Measurements from ENCODE around the gene MADCAM1.
"Not testable (repeated sequence)": the region's sequence is repeated elsewhere in the genome, so short reads cannot be mapped to it uniquely, and the experiment has no call there.

MADCAM1 gene

GRCh38 chr19:496112-496665 lies at the start of gene MADCAM1:
TSS of gene MADCAM1 (plus strand) at chr19:496486. CDS start at chr19:496500, 14 bp downstream.
- no peak for DNase-seq

DNA sequence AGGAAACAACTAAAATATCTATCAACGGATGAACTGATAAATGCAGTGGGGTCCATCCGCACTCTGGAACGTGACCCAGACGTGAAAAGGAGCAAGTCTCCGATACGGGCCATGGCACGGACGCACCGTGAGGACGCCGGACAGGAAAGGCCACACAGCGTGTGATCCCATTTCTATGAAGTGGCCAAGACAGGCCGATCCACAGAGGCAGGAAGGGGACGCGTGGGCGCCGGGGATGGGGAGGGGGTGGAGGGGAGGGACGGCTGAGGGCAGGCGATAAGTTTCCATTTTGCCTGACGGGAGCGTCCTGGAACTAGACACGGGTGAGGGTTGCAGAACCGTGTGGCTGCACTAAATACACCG lies 49.2 kb upstream of the MADCAM1 start:
- DNase-seq, result no peak

DNA sequence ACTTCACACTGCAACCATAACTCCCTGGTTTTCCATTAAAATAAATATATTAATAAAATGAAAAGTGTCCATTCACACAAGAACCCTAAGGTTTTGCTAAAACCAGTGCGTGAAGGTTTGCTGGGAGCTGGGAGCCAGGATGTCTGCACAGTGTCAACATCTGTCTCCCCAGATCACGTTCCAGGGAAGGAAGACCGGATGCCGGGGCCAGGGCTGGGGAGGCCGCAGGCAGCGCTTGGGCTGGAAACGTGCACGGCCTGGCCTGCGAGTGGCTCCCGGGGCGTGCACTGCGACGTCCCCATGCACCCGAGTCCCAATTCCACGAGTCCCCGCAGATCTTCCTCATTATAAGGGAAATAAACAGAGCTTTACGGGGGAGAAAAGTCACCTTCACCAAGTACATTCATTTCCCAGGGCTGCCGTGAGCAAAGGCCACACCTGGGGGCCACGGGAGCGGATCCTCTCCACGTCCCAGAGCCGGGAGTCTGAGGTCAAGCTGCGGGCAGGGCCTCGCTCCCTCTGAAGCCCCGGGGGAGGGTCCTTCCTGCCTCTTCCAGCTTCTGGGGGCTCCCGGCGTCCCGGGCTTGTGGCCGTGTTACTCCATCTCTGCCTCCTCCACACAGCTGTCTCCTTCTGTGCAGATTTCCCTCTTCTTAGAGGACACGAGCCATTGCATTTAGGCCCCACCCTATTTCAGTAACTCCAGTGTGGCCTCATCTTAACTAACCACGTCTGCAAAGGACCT lies 48.3 kb upstream of the MADCAM1 start:
- DNase-seq, result no peak

DNA sequence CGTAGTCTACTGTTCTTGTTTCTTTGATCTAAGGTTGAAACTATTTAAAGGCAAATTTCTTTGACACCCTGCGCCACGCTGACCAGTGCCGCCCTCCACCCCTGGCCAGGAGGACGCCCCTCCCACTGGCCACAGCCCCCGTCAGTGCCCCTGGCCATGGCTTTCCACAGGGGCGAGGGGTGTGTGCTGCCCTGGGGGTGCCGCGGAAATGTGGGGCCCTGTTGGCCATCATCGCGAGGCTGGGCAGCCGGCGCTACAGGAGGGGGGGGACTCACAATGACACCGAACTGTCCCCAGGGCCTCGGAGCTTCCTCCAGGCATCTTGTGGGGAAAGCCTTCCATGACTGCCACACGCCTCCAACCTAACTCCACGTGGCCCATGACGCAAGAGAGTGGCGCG lies 46.4 kb upstream of the MADCAM1 start:
- DNase-seq, result no peak

GRCh38 chr19:450912-451481 lies 45.3 kb upstream of the MADCAM1 start:
- DNase-seq, result not testable (repeated sequence)

DNA sequence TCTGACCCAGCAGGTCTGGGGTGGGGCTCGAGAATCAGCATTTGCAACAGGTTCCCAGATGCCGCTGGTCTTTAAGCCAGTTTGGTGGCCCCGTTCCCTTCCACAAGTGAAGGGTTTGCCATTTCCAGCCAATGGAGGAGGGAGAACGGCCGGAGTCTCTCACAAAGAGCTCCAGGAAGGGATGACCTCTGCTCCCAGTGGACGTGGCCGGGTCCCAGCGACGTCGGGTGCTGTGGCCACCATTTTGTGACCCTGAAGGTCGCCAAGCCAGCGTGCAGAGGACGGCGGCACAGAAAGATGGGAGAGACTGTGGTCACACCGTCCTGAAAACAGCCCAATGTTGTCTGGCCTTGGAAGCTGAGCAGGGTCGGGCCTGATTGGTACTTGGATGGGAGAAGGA lies 43.5 kb upstream of the MADCAM1 start:
- DNase-seq, result no peak

DNA sequence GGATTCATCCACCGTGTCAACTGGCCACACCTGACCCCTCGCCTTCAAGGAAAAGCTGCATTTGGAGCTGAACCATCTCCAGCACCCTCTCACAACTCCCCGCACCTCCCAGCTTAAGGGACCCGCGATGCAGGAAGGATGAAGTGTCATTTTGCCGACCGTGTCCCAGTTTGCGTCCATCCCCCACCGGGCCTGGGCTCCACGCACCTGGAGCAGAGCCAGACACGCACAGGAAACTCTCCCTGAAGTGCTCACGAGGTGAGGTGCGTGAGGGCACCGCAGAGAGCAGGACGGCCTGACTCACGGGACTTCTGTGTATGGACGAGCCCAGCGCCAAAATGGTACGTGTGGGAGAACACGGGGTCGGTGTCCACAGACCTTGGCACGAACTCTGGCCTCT lies 42.7 kb upstream of the MADCAM1 start:
- DNase-seq, result no peak

- no peak for DNase-seq
Observed at GRCh38 chr19:455031-455705, 41.1 kb upstream of the MADCAM1 start.

GRCh38 chr19:455851-456546 lies 40.3 kb upstream of the MADCAM1 start:
- DNase-seq, result no peak

GRCh38 chr19:456547-457110 lies 39.7 kb upstream of the MADCAM1 start:
- DNase-seq, result no peak

GRCh38 chr19:457636-458035 lies 38.6 kb upstream of the MADCAM1 start:
- no peak for DNase-seq

DNA sequence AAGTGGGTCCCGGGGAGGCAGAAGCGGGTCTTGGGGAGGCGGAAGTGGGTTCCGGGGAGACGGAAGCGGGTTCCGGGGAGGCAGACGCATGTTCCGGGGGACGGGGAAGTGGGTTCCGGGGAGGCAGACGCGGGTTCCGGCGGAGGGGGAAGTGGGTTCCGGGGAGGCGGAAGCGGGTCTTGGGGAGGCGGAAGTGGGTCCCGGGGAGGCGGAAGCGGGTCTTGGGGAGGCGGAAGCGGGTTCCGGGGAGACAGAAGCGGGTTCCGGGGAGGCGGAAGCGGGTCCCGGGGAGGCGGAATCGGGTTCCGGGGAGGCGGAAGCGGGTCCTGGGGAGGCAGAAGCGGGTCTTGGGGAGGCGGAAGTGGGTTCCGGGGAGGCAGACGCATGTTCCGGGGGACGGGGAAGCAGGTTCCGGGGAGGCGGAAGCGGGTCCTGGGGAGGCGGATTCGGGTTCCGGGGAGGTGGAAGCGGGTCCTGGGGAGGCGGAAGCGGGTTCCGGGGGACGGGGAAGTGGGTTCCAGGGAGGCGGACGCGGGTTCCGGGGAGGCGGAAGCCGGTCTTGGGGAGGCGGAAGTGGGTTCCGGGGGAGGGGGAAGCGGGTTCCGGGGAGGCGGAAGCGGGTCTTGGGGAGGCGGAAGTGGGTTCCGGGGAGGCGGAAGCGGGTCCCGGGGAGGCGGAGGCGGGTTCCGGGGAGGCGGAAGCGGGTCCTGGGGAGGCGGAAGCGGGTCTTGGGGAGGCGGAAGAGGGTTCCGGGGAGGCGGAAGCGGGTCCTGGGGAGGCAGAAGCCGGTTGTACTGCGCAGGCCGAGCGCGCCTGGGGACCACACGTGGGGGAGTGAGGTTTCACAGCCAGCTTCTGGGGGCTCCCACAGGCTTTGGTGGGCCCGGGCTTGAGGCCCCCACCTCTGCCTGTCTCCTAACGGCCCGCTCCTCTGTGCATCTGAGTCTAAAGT lies 37.9 kb upstream of the MADCAM1 start:
- DNase-seq, result no peak

DNA sequence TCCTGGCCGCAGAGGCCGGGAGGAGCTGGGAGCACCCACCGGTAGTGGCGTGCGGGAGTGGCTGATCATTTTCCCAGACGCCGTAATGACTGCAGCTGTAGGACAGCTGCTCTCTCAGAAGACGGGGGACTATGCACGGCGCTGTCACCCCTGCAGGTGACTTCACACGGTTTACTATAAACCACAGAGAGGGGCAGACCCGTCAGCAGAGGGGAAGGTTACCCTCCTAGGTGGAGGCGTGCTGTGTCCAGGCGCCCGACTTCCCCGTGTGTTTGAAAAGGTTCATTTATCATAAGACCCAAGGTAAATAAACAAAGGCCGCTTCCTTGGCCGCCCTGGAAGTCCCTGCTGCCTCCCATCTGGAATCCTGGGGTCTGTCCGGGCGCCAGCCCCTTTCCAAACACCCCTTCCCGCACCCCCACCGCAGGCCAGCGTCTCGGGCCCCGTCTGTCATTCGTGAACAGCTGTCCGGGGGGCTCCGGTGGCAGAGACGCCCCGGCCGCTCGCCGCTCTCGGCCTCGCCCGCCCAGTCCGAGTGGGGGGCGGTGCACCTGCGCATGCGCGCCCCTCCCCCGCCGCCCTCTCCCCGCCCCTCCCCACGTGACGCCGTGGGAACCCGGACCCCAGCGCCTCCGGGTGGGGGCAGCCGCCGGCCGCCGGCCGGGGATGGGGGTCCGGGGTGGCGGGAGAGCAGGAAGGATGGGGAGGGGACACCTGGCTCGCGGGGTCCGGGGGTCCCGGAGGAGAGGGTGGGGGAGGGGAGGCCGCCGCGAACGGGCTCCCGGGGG lies 36.4 kb upstream of the MADCAM1 start:
- peak; percentile 63 for DNase-seq

DNA sequence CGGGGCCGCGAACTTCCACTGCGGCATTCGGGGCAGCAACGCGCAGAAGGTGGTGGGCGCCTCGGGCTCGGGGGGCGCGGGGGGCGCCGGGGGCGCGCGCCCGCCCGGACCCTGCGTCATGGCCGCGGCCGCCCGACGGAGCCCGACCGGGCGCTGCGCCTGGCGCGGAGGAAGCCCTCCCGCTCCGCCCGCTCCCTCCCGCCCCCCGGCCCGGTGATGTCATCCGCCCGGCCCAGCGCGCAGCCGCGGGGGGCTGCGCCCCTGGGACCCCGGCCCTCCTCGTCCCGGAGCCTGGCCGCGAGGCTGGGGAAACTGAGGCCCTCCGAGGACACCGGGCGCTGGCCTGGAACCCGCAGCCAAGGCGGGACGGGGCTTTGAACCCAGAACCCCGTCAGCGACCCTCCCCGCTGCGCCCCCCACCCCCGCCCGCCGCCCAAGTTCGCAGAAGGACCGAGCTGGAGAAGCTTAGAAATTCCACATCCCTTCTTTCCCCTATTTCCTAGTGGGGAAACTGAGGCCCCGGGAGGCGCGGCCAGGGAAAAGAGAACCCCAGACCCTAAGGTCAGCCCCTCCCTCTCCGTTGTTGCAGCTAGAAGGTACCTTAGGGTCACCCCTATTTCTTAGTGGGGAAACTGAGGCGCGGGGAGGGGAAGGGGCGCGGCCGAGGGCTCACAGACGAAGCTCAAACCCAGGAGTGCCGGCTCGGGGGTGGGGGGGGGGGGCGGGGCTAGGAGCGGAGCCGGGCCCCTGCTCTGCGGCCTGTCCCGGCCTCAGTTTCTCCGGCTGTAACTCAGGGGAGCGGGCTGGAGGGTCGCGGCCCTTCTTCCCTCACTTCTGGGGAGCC lies 35.2 kb upstream of the MADCAM1 start, which contains the start of gene SHC2:
Gene SHC2 (minus strand): TSS at position 157 of the 844 bp plus-strand sequence. CDS start 37 bp downstream, at position 120.
- no peak for DNase-seq

DNA sequence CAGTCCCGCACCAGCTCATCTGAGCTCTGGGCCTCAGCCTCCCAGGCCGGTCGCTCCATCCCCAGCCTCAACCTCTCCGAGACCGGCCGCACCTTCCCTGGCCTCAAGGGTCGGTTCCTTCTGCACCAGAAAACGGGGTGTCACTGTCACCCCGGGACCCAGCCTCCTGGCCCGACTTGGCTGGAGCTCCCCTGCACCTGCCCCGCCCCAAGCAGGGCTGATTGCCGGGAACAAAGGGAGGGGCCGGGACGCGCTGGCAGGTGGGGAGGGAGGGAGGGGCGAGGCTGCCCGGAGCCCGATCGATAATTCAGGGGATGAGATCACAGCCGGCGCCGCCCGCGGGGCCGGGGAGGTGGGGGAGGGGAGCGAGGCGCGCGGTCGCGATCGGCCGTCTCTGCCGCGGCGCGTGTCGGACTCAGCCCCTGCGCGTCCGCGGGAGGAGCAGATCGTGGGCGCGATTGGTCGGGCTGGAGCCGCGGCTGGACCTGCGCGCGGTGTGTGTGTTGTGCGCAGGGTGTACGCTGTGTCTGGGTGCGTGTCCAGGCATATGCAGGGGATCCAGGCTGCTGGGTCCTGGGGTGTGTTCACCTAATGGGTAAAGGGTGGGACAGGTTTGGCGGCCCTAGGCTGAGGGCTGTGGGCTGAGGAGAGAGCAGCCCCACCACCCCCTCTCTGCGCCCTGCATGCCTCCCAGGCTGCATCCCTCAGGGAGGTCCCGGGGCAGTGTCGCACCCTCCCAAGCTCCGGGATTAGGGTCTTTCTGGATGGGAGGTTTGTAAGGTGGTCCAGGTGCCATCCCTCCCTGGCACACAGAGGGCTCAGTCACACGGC lies 34.4 kb upstream of the MADCAM1 start:
- no peak for DNase-seq

DNA sequence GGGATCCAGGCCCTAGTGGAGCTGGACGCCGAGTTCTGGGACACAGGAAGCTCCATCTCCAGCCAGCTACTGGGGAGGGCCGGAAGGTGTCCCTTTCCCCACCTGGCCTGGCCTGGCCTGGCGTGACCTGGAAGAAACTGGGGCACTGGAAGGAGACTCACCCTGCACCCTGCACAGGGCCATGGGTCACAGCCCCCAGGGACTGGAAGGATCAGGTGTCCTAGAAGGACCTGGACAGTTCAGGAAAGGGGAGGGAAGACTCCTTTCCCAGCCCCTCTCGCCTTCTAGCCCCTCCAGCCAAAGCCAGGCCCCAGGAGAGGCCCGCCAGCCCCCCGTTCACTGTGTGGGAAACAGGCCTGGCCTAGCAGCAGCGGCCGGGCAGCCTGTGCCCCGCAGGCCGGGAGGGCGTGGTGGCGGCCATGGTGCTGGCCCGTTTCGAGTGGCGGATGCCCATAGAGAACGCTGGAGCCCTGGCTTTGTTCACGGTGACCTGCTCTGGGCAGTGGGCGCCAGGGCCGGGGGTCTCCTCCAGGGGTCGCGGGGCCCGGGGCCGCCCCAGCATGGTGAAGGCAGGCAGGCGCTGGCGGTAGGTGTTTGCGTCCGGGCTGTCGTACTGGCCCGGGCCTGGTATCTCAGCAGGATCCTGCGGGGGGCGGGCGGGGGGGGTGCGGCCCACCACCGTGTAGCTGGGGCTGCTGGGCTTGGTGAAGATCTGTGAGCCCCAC lies 32.6 kb upstream of the MADCAM1 start:
- no peak for DNase-seq

DNA sequence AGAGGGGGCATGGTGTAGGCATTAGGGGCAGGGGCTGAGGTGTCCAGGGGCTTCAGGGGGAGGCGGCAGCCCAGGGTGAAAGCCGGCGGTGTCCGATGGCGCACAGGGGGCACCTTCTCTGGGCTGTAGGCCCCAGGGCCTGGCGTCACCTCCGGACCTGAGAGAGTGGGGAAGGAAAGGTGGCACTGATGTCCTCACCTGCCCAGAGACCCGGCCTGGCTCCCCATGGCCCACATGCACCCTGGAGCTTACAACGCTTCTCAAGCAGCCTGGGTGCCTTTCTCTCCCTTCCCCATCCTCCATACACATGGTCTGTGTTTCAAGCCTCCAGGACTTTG lies 32.1 kb upstream of the MADCAM1 start:
- DNase-seq, result no peak

Data from T1000 (cell line).